Mesenchymal stem cell (in vitro differentiated cells and primary cell): Measurements from ENCODE around the gene MAN1C1.
A peak's percentile ranks its signal among the peaks of the same experiment; 100 is the strongest.

Experiments
- DNase-seq: peaks from one replicate; pipeline ENCODE4 v3.0.0-alpha.2; 2013
- H2AFZ ChIP-seq: one replicate; pipeline ENCODE4 v1.6.1; 2013; ENCODE audit warnings: low read depth, mild to moderate bottlenecking, control low read depth, inconsistent platforms, low read length, moderate library complexity
- H2AK5ac ChIP-seq: 2 replicates; pipeline ENCODE4 v1.6.1; 2013; ENCODE audit warnings: low read length, moderate library complexity, mild to moderate bottlenecking, inconsistent platforms; ENCODE audit not compliant: severe bottlenecking
- H2BK120ac ChIP-seq: one replicate; pipeline ENCODE4 v1.6.1; 2013; ENCODE audit warnings: low read depth, mild to moderate bottlenecking, inconsistent platforms, low read length, moderate library complexity
- H2BK12ac ChIP-seq, 2 experiments: one replicate each; pipeline ENCODE4 v1.6.1; 2013; ENCODE audit warnings: inconsistent platforms in 2 of 2, low read length in 2 of 2, mild to moderate bottlenecking in 2 of 2, moderate library complexity in 2 of 2, control low read depth in 1 of 2
- H2BK15ac ChIP-seq: one replicate; pipeline ENCODE4 v1.6.1; 2013; ENCODE audit warnings: mild to moderate bottlenecking, low read depth, inconsistent platforms; ENCODE audit not compliant: poor library complexity, severe bottlenecking
- H2BK5ac ChIP-seq: 2 replicates; pipeline ENCODE4 v1.6.1; 2013; ENCODE audit warnings: low read depth, mild to moderate bottlenecking, low read length, control low read depth, inconsistent platforms; ENCODE audit not compliant: poor library complexity, severe bottlenecking
- H3K14ac ChIP-seq, 2 experiments: one replicate each; pipeline ENCODE4 v1.6.1; 2013; ENCODE audit warnings: inconsistent platforms in 2 of 2, low read length in 2 of 2, control low read depth in 1 of 2, mild to moderate bottlenecking in 1 of 2, moderate library complexity in 1 of 2
- H3K18ac ChIP-seq, 2 experiments: one replicate each; pipeline ENCODE4 v1.6.1; 2013; ENCODE audit warnings: inconsistent platforms in 2 of 2, low read length in 2 of 2, control low read depth in 1 of 2, low read depth in 1 of 2, mild to moderate bottlenecking in 1 of 2
- H3K23ac ChIP-seq, 2 experiments: one replicate each; pipeline ENCODE4 v1.6.1; 2013; ENCODE audit warnings: inconsistent platforms in 2 of 2, low read length in 2 of 2, mild to moderate bottlenecking in 2 of 2, moderate library complexity in 2 of 2, control low read depth in 1 of 2
- H3K27ac ChIP-seq: 2 replicates; pipeline ENCODE4 v1.5.1; 2013; ENCODE audit warnings: mild to moderate bottlenecking, moderate library complexity, low read length, control low read depth, inconsistent platforms; ENCODE audit not compliant: poor library complexity, severe bottlenecking
- H3K27me3 ChIP-seq, 2 experiments: 2 replicates each; pipeline versions ENCODE4 v1.6.1 to v1.7.0; 2013; ENCODE audit warnings: low read length in 2 of 2, mild to moderate bottlenecking in 2 of 2, moderate library complexity in 2 of 2, control low read depth in 1 of 2, inconsistent platforms in 1 of 2; ENCODE audit not compliant: control insufficient read depth in 1 of 2, insufficient read depth in 1 of 2
- H3K36me3 ChIP-seq, 2 experiments: 2 replicates each; pipeline versions ENCODE4 v1.6.1 to v1.7.0; 2013; ENCODE audit warnings: low read length in 2 of 2, control low read depth in 1 of 2, inconsistent platforms in 1 of 2, low read depth in 1 of 2, mild to moderate bottlenecking in 1 of 2; ENCODE audit not compliant: insufficient read depth in 2 of 2, control insufficient read depth in 1 of 2
- H3K4ac ChIP-seq, 2 experiments: one replicate each; pipeline ENCODE4 v1.6.1; 2013; ENCODE audit warnings: inconsistent platforms in 2 of 2, low read length in 2 of 2, mild to moderate bottlenecking in 2 of 2, moderate library complexity in 2 of 2, control low read depth in 1 of 2, low read depth in 1 of 2
- H3K4me1 ChIP-seq: 2 replicates; pipeline ENCODE4 v1.6.1; 2013; ENCODE audit warnings: low read depth, low read length, control low read depth; ENCODE audit not compliant: control insufficient read depth, insufficient read depth
- H3K4me2 ChIP-seq: 2 replicates; pipeline ENCODE4 v1.6.1; 2013; ENCODE audit warnings: low read length, mild to moderate bottlenecking, inconsistent platforms; ENCODE audit not compliant: poor library complexity, severe bottlenecking
- H3K4me3 ChIP-seq, 2 experiments: 2 replicates each; pipeline versions ENCODE4 v1.5.1 to v1.7.0; 2013; ENCODE audit warnings: low read length in 2 of 2, mild to moderate bottlenecking in 2 of 2, control low read depth in 1 of 2, low read depth in 1 of 2; ENCODE audit not compliant: insufficient read depth in 1 of 2
- H3K79me1 ChIP-seq: replicated peaks from 2 replicates; pipeline ENCODE4 v1.6.1; 2013; ENCODE audit warnings: mild to moderate bottlenecking, control low read depth, low read length, inconsistent platforms; ENCODE audit not compliant: poor library complexity, severe bottlenecking
- H3K9ac ChIP-seq: 2 replicates; pipeline ENCODE4 v1.7.0; 2013; ENCODE audit warnings: mild to moderate bottlenecking, low read length, moderate library complexity
- H3K9me3 ChIP-seq: 2 replicates; pipeline ENCODE4 v1.7.0; 2013; ENCODE audit warnings: mild to moderate bottlenecking, low read length; ENCODE audit not compliant: control insufficient read depth
- H4K8ac ChIP-seq: one replicate; pipeline ENCODE4 v1.6.1; 2013; ENCODE audit warnings: inconsistent platforms, mild to moderate bottlenecking, low read length, moderate library complexity
- H4K91ac ChIP-seq: one replicate; pipeline ENCODE4 v1.6.1; 2013; ENCODE audit warnings: mild to moderate bottlenecking, low read length, inconsistent platforms
- WGBS: methylation state at CpG from one replicate; pipeline ENCODE4 v1.1.7; 2013; ENCODE audit warnings: mixed read lengths; 5-methylcytosine and 5-hydroxymethylcytosine counted together

Gene MAN1C1

DNA sequence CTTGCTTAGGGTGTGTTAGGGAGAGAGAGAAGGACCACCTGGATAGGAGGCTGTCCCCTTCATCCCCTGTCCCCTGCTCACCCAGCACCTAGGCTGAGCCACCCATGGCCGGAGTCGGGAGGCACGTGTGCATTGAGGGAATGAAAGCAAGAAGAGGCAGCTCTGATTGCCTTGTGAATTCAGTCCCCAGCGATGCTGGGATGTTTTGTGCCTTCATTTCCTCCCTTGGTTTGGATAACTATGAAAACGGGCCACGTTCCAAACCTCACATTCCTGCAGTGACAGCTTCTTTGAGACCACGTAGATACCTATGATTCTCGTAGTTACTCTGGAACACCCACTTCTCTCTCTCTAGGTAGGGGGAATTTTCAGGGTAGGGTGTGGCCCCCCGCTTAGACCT, 67.1 kb downstream of the MAN1C1 start:
- H3K4me3 ChIP-seq = no peak overlapping the region
- no peak overlapping the region for H3K9ac ChIP-seq
- H3K79me1 ChIP-seq = no peaks in the 10 kb centered on the region
- H2BK15ac ChIP-seq = no peak overlapping the region
- H3K9me3 ChIP-seq = no peaks in the 10 kb centered on the region
- no peak overlapping the region for H2AFZ ChIP-seq
- H4K8ac ChIP-seq = no peak overlapping the region
- H4K91ac ChIP-seq = no peak overlapping the region
- H3K4ac ChIP-seq = no peak overlapping the region
- H3K14ac ChIP-seq = no peak overlapping the region
- H3K27me3 ChIP-seq = peaks cover 0 to 37% of the 10 kb centered on the region in 2 experiments
- no peak overlapping the region for H3K27ac ChIP-seq
- H2BK120ac ChIP-seq = no peak overlapping the region
- no peak overlapping the region for H2AK5ac ChIP-seq
- WGBS = 63% methylated on average over 4 of the region's 9 CpGs
- H2BK12ac ChIP-seq = peak overlapping the region in 1 of 2 experiments; percentile 15
- no peaks in the 10 kb centered on the region for H3K4me1 ChIP-seq
- no peak for DNase-seq
- H3K23ac ChIP-seq = no peak overlapping the region
- peak overlapping the region in 1 of 2 experiments; percentile 30 for H3K18ac ChIP-seq
- peaks cover 0 to 4% of the 10 kb centered on the region in 2 experiments for H3K36me3 ChIP-seq
- no peak overlapping the region for H3K4me2 ChIP-seq
- no peak overlapping the region for H2BK5ac ChIP-seq

DNA sequence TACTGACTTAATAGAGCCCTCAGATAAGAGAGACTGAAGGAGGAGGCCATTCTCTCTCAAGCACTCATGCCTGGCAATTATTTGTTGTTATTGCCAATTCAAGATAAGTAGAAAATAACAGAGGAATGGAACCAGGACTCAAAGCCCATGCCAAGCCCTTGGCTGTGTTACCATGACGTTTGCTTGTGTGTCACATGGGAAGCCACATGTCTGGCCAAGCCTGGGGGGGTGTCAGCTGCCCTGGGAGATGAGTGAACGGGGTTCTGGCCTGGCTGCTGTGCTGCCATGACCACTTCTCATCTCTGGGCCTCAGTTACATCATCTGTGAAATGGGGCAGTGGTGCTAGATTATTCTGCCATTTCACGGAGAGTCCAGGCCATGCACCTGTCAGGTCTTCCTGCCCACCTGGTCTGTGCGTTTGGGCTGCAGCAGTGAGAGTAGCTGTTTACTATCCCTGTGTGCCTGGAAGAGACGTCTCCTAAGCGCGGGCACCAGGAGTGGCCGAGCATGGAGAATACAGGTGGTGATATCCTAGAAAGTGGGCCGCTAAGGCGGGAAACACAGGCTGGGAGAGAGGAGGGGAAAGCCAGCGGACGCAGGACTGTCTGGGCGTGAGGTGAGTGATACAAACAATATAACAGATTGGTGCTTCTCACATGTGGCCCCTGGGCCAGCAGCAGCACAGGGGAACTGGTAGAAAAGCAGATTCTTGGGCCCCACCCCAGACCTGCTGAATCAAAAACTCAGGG, 67.8 kb downstream of the MAN1C1 start:
- Histone ChIP-seq H3K27me3 (peaks cover 0 to 41% of the 10 kb centered on the region in 2 experiments), H3K4me3 (no peak overlapping the region), H3K9me3 (no peaks in the 10 kb centered on the region), H2BK120ac (no peak overlapping the region), H3K14ac (no peak overlapping the region), H3K4me2 (no peak overlapping the region), H4K91ac (peak overlapping the region; percentile 1), H3K27ac (no peak overlapping the region), H4K8ac (no peak overlapping the region), H3K4me1 (no peaks in the 10 kb centered on the region), H3K18ac (no peak overlapping the region), H3K79me1 (no peaks in the 10 kb centered on the region), H3K36me3 (peaks cover 0 to 4% of the 10 kb centered on the region in 2 experiments), H2BK5ac (no peak overlapping the region), H2BK12ac (no peak overlapping the region), H3K4ac (no peak overlapping the region), H2BK15ac (no peak overlapping the region), H3K9ac (no peak overlapping the region), H2AFZ (no peak overlapping the region), H3K23ac (no peak overlapping the region), H2AK5ac (no peak overlapping the region)
- no peak for DNase-seq
- WGBS = 85% methylated on average over 13 of the region's 13 CpGs

GRCh38 chr1:25685211-25685750, 68.7 kb downstream of the MAN1C1 start:
- Histone ChIP-seq H2BK5ac (no peak overlapping the region), H3K18ac (no peak overlapping the region), H3K27me3 (peaks cover 0 to 43% of the 10 kb centered on the region in 2 experiments)

GRCh38 chr1:25685938-25686665, 69.5 kb downstream of the MAN1C1 start:
- H3K9me3 ChIP-seq = no peaks in the 10 kb centered on the region
- H3K4me1 ChIP-seq = no peaks in the 10 kb centered on the region
- H2BK12ac ChIP-seq = no peak overlapping the region
- H2AK5ac ChIP-seq = no peak overlapping the region
- H3K4me3 ChIP-seq = peak overlapping the region in 1 of 2 experiments; percentile 75
- no peak overlapping the region for H4K91ac ChIP-seq
- no peak overlapping the region for H3K27ac ChIP-seq
- H2BK15ac ChIP-seq = no peak overlapping the region
- H3K79me1 ChIP-seq = no peaks in the 10 kb centered on the region
- H3K9ac ChIP-seq = peak overlapping the region; percentile 87
- H4K8ac ChIP-seq = no peak overlapping the region
- H3K4ac ChIP-seq = no peak overlapping the region
- DNase-seq = no peak
- 94% methylated on average over 19 of the region's 19 CpGs for WGBS
- no peak overlapping the region for H2BK120ac ChIP-seq
- H3K14ac ChIP-seq = no peak overlapping the region
- no peak overlapping the region for H2BK5ac ChIP-seq
- peaks cover 0 to 43% of the 10 kb centered on the region in 2 experiments for H3K27me3 ChIP-seq
- H3K4me2 ChIP-seq = no peak overlapping the region
- H2AFZ ChIP-seq = no peak overlapping the region
- no peak overlapping the region for H3K23ac ChIP-seq
- peaks cover 0 to 4% of the 10 kb centered on the region in 2 experiments for H3K36me3 ChIP-seq
- H3K18ac ChIP-seq = no peak overlapping the region

More at GRCh38 chr1:25685211-25685750, 68.7 kb downstream of the MAN1C1 start:
- WGBS = 85% methylated on average over 11 of the region's 11 CpGs
- Histone ChIP-seq H3K9ac (no peak overlapping the region), H3K23ac (no peak overlapping the region), H2BK15ac (no peak overlapping the region), H3K4me3 (no peak overlapping the region), H3K14ac (peak overlapping the region in 1 of 2 experiments; percentile 93), H3K9me3 (no peaks in the 10 kb centered on the region), H2AFZ (no peak overlapping the region), H2BK120ac (no peak overlapping the region), H2AK5ac (no peak overlapping the region), H3K4ac (no peak overlapping the region), H3K79me1 (no peaks in the 10 kb centered on the region), H3K4me1 (no peaks in the 10 kb centered on the region), H3K27ac (no peak overlapping the region), H3K4me2 (no peak overlapping the region), H3K36me3 (peaks cover 0 to 4% of the 10 kb centered on the region in 2 experiments), H4K91ac (peak overlapping the region; percentile 34), H2BK12ac (no peak overlapping the region), H4K8ac (no peak overlapping the region)
- no peak for DNase-seq
